HepG2 (cell line): Measurements from ENCODE around the gene HNRNPA0. TPM values are rescaled to one million over a fixed set of nuclear protein-coding genes. Genes with fewer than 3 reads are reported as not detected.

ENCODE experiments used
- BCL6 ChIP-seq: IDR thresholded peaks from 2 replicates; pipeline ENCODE4 v1.6.1; 2016; ENCODE audit warnings: missing genetic modification reagents, missing compliant biosample characterization
- CAMTA2 ChIP-seq: sonication (generic); formaldehyde crosslinking; IDR thresholded peaks from 2 replicates; pipeline ENCODE4 v1.4.0; 2020; ENCODE audit warnings: mild to moderate bottlenecking, missing genetic modification reagents, borderline replicate concordance
- CREM ChIP-seq, 2 experiments: sonication (generic) in 1 of 2; formaldehyde crosslinking in 1 of 2; IDR thresholded peaks; 2 replicates each; pipeline versions ENCODE4 v1.4.0 to v1.6.1; 2016 to 2020; ENCODE audit warnings: antibody characterized with exemption in 1 of 2, mild to moderate bottlenecking in 1 of 2, missing genetic modification reagents in 1 of 2
- IKZF5 ChIP-seq: IDR thresholded peaks from 2 replicates; pipeline ENCODE4 v1.6.1; 2018; ENCODE audit warnings: missing genetic modification reagents, mild to moderate bottlenecking, missing compliant biosample characterization
- RARA ChIP-seq: IDR thresholded peaks from 2 replicates; pipeline ENCODE4 v1.6.1; 2016; ENCODE audit warnings: missing genetic modification reagents, missing compliant biosample characterization
- STAG1 ChIP-seq: sonication (generic); formaldehyde crosslinking; IDR thresholded peaks from 2 replicates; pipeline ENCODE4 v1.4.0; 2020; ENCODE audit warnings: missing genetic modification reagents
- USF2 ChIP-seq, 2 experiments: sonication (generic) in 1 of 2; formaldehyde crosslinking in 1 of 2; IDR thresholded peaks; 2 replicates each; pipeline versions ENCODE4 v1.5.1 to v1.6.1; 2011 to 2020; ENCODE audit warnings: borderline replicate concordance in 1 of 2, low read depth in 1 of 2, low read length in 1 of 2, mild to moderate bottlenecking in 1 of 2, missing genetic modification reagents in 1 of 2, moderate library complexity in 1 of 2
- ZBTB7B ChIP-seq: sonication (generic); formaldehyde crosslinking; IDR thresholded peaks from 2 replicates; pipeline ENCODE4 v1.4.0; 2020; ENCODE audit warnings: missing genetic modification reagents
- ZNF274 ChIP-seq: sonication (generic); formaldehyde crosslinking; IDR thresholded peaks from 2 replicates; pipeline ENCODE4 v1.5.1; 2020; ENCODE audit warnings: mild to moderate bottlenecking, missing genetic modification reagents
- ZNF280D ChIP-seq: sonication (generic); formaldehyde crosslinking; IDR thresholded peaks from 2 replicates; pipeline ENCODE4 v1.5.1; 2020; ENCODE audit warnings: mild to moderate bottlenecking, missing genetic modification reagents
- ZNF281 ChIP-seq: sonication (generic); formaldehyde crosslinking; IDR thresholded peaks from 2 replicates; pipeline ENCODE4 v1.4.0; 2020; ENCODE audit warnings: missing genetic modification reagents, borderline replicate concordance
- ZNF431 ChIP-seq: sonication (generic); formaldehyde crosslinking; IDR thresholded peaks from 2 replicates; pipeline ENCODE4 v1.9.0; 2022; ENCODE audit warnings: missing genetic modification reagents, low read depth, mild to moderate bottlenecking, borderline replicate concordance
- ZNF605 ChIP-seq: sonication (generic); formaldehyde crosslinking; IDR thresholded peaks from 2 replicates; pipeline ENCODE4 v1.8.0; 2022; ENCODE audit warnings: mild to moderate bottlenecking, missing genetic modification reagents
- ZNF781 ChIP-seq: sonication (generic); formaldehyde crosslinking; IDR thresholded peaks from 2 replicates; pipeline ENCODE4 v1.5.1; 2020; ENCODE audit warnings: borderline replicate concordance, mild to moderate bottlenecking, missing genetic modification reagents; ENCODE audit errors: not compliant biosample characterization
- polyA plus RNA-seq, 8 experiments: library from polyadenylated mRNA; depleted of rRNA in 3 of 8; stranded (reverse) in 7 of 8; unstranded in 1 of 8; fragments of >200 nt; fragmentation: Illumina TruSeq in 4 of 8; extraction: Trizol in 4 of 8; gene quantifications; 2 replicates each; pipeline versions ENCODE4 v1.2.1 to v1.2.3, GENCODE V29; 2011 to 2016; ENCODE audit warnings: low read depth in 4 of 8, missing spikeins in 1 of 8, mixed read lengths in 1 of 8; ENCODE audit not compliant: insufficient read depth in 1 of 8
- total RNA-seq, 5 experiments: library from RNA; depleted of rRNA; stranded (reverse); fragments of >200 nt; fragmentation: Illumina TruSeq; extraction: Trizol; gene quantifications; 2 replicates each; pipeline ENCODE4 v1.2.3, GENCODE V29; 2016; ENCODE audit warnings: low read depth in 1 of 5
- TF ChIP-seq, protein P1 (sequence below), 2 experiments: fragments of 450-650 bp in 1 of 2; sonication (generic) in 1 of 2; formaldehyde crosslinking; IDR thresholded peaks; 2 replicates each; pipeline versions ENCODE4 v1.5.0 to v1.8.0; 2020 to 2022; ENCODE audit warnings: mild to moderate bottlenecking in 1 of 2, missing genetic modification reagents in 1 of 2
- TF ChIP-seq, protein P2 (sequence below): sonication (generic); formaldehyde crosslinking; IDR thresholded peaks from 2 replicates; pipeline ENCODE4 v1.5.0; 2020; ENCODE audit warnings: missing genetic modification reagents, mild to moderate bottlenecking, borderline replicate concordance

HNRNPA0 gene
- total and polyA plus RNA-seq, 2 of the 13 experiments (the other 11 are each of a cell fraction or from before 2014, with no cell fraction given), result 9.0 to 12.9 TPM

GRCh38 chr5:137751869-137752491, 2.2 kb downstream of the HNRNPA0 start (continued):
- TF ChIP-seq ZNF280D (no peak), ZNF274 (CRISPR knock-in tag) (no peak), BCL6 (CRISPR knock-in tag) (no peak), STAG1 (peak; percentile 10; the same call in 1 of the 2 replicates), RARA (CRISPR knock-in tag) (no peak), ZNF431 (CRISPR knock-in tag) (no peak), ZNF605 (CRISPR knock-in tag) (no peak), ZNF281 (CRISPR knock-in tag) (no peak), IKZF5 (no peak), ZBTB7B (CRISPR knock-in tag) (no peak), USF2 (IDR thresholded peaks at IDR 0.05; ENCODE audit: low read depth, low read length) (no peak), USF2 (CRISPR knock-in tag; IDR thresholded peaks at IDR 0.05; ENCODE audit: borderline replicate concordance) (no peak), CAMTA2 (CRISPR knock-in tag) (no peak), ZNF781 (CRISPR knock-in tag) (no peak), CREM (IDR thresholded peaks at IDR 0.05) (peak; percentile 15; the same call in 1 of the 2 replicates), CREM (CRISPR knock-in tag; IDR thresholded peaks at IDR 0.05) (no peak)
- TF ChIP-seq, protein P1, sequence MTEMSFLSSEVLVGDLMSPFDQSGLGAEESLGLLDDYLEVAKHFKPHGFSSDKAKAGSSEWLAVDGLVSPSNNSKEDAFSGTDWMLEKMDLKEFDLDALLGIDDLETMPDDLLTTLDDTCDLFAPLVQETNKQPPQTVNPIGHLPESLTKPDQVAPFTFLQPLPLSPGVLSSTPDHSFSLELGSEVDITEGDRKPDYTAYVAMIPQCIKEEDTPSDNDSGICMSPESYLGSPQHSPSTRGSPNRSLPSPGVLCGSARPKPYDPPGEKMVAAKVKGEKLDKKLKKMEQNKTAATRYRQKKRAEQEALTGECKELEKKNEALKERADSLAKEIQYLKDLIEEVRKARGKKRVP (CRISPR knock-in tag; IDR thresholded peaks at IDR 0.05), result peak in 1 of 2 experiments; percentile 93; a peak in 2 of 4 replicates
- TF ChIP-seq, protein P2, sequence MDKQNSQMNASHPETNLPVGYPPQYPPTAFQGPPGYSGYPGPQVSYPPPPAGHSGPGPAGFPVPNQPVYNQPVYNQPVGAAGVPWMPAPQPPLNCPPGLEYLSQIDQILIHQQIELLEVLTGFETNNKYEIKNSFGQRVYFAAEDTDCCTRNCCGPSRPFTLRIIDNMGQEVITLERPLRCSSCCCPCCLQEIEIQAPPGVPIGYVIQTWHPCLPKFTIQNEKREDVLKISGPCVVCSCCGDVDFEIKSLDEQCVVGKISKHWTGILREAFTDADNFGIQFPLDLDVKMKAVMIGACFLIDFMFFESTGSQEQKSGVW, result no peak
